HG02870 (cell line): ENCODE data around the gene SPATA24.
"Not testable (repeated sequence)": the region's sequence is repeated elsewhere in the genome, so short reads cannot be mapped to it uniquely, and the experiment has no call there.

ENCODE experiments used
- ATAC-seq: cut with Tn5 transposase; IDR thresholded peaks from one replicate; pipeline ENCODE4 v1.9.1; 2021; ENCODE audit warnings: mild to moderate bottlenecking, moderate library complexity; ENCODE audit not compliant: unreplicated experiment

Gene SPATA24

GRCh38 chr5:139417214-139417613 is 13.3 kb upstream of the SPATA24 start:
- no peak for ATAC-seq

- no peak for ATAC-seq
Measured at GRCh38 chr5:139416651-139417050, 12.8 kb upstream of the SPATA24 start.

- no peak for ATAC-seq
Measured at GRCh38 chr5:139415869-139416268, 12.0 kb upstream of the SPATA24 start.

- no peak for ATAC-seq
Measured at GRCh38 chr5:139415221-139415861, 11.5 kb upstream of the SPATA24 start.

GRCh38 chr5:139414581-139415130 is 10.8 kb upstream of the SPATA24 start:
- no peak for ATAC-seq

- peak; percentile 65 for ATAC-seq
Measured at GRCh38 chr5:139413963-139414362, 10.1 kb upstream of the SPATA24 start.

- no peak for ATAC-seq
Measured at GRCh38 chr5:139413153-139413552, 9.3 kb upstream of the SPATA24 start.

GRCh38 chr5:139410993-139411828 is 7.3 kb upstream of the SPATA24 start:
- ATAC-seq: no peak

GRCh38 chr5:139410121-139410992 is 6.5 kb upstream of the SPATA24 start:
- ATAC-seq: no peak

- ATAC-seq: not testable (repeated sequence)
Measured at GRCh38 chr5:139409116-139409515, 5.2 kb upstream of the SPATA24 start.

- ATAC-seq: no peak
Measured at GRCh38 chr5:139408191-139408590, 4.3 kb upstream of the SPATA24 start.

GRCh38 chr5:139407517-139407916 is 3.6 kb upstream of the SPATA24 start:
- no peak for ATAC-seq

GRCh38 chr5:139406963-139407362 is 3.1 kb upstream of the SPATA24 start:
- no peak for ATAC-seq

GRCh38 chr5:139404484-139404840 is 573 bp upstream of the SPATA24 start:
- ATAC-seq: no peak

- ATAC-seq: no peak
Measured at GRCh38 chr5:139403418-139403786, 487 bp downstream of the SPATA24 start.

GRCh38 chr5:139402561-139403158 is 1.2 kb downstream of the SPATA24 start:
- ATAC-seq: no peak

GRCh38 chr5:139401546-139401945 is 2.3 kb downstream of the SPATA24 start:
- ATAC-seq: no peak

- ATAC-seq: peak; percentile 31
Measured at GRCh38 chr5:139399501-139400121, 4.3 kb downstream of the SPATA24 start.

GRCh38 chr5:139397921-139398320 is 6.0 kb downstream of the SPATA24 start:
- no peak for ATAC-seq

- ATAC-seq: no peak
Measured at GRCh38 chr5:139396691-139397090, 7.2 kb downstream of the SPATA24 start.
